ENCODE measurements around the gene FMO5.
"Not testable (repeated sequence)": the region's sequence is repeated elsewhere in the genome, so short reads cannot be mapped to it uniquely, and the experiment has no call there.

FMO5 gene

GRCh38 chr1:147238925-147239820 lies 14.0 kb upstream of the FMO5 start:
- no peak for FAIRE-seq

GRCh38 chr1:147238053-147238902 lies 13.1 kb upstream of the FMO5 start:
- no peak for FAIRE-seq

GRCh38 chr1:147236959-147237791 lies 12.0 kb upstream of the FMO5 start:
- FAIRE-seq, result no peak

- FAIRE-seq, result no peak
Observed at GRCh38 chr1:147236448-147236847, 11.3 kb upstream of the FMO5 start.

GRCh38 chr1:147235822-147236221 lies 10.7 kb upstream of the FMO5 start:
- FAIRE-seq, result no peak

- not testable (repeated sequence) for FAIRE-seq
Observed at GRCh38 chr1:147233903-147234302, 8.8 kb upstream of the FMO5 start.

- not testable (repeated sequence) for FAIRE-seq
Observed at GRCh38 chr1:147231032-147231431, 5.9 kb upstream of the FMO5 start.

GRCh38 chr1:147223740-147224615 lies 1.2 kb downstream of the FMO5 start:
- FAIRE-seq, result no peak

GRCh38 chr1:147218606-147219005 lies 6.5 kb downstream of the FMO5 start:
- no peak for FAIRE-seq

GRCh38 chr1:147217141-147217540 lies 8.0 kb downstream of the FMO5 start:
- no peak for FAIRE-seq

GRCh38 chr1:147216124-147216523 lies 9.0 kb downstream of the FMO5 start:
- FAIRE-seq, result no peak

- no peak for FAIRE-seq
Observed at GRCh38 chr1:147215540-147215916, 9.6 kb downstream of the FMO5 start.

GRCh38 chr1:147214842-147215539 lies 10.1 kb downstream of the FMO5 start:
- peak; percentile 24 for FAIRE-seq

- no peak for FAIRE-seq
Observed at GRCh38 chr1:147214325-147214724, 10.8 kb downstream of the FMO5 start.

- FAIRE-seq, result no peak
Observed at GRCh38 chr1:147213271-147213670, 11.9 kb downstream of the FMO5 start.

GRCh38 chr1:147211577-147211976 lies 13.6 kb downstream of the FMO5 start:
- no peak for FAIRE-seq

- FAIRE-seq, result no peak
Observed at GRCh38 chr1:147210987-147211386, 14.2 kb downstream of the FMO5 start.

- no peak for FAIRE-seq
Observed at GRCh38 chr1:147209825-147210821, 15.0 kb downstream of the FMO5 start.

- no peak for FAIRE-seq
Observed at GRCh38 chr1:147208619-147209018, 16.5 kb downstream of the FMO5 start.

- no peak for FAIRE-seq
Observed at GRCh38 chr1:147207192-147207591, 17.9 kb downstream of the FMO5 start.

All from colon (tissue), 2 donors.